Cardiac muscle cell (in vitro differentiated cells and primary cell): ENCODE data around the gene DIP2B. TPM values are rescaled to one million over a fixed set of nuclear protein-coding genes. Genes with fewer than 3 reads are reported as not detected.

Experiments
- DNase-seq, 2 donors: peaks; one replicate each; pipeline versions ENCODE4 v3.0.0 to v3.0.0-alpha.2; 2010 to 2017; ENCODE audit warnings: low read depth in 1 of 2, low spot score in 1 of 2
- H3K27ac ChIP-seq: fragments of 200-600 bp; sonication (generic); 2 replicates; pipeline ENCODE4 v1.5.1; 2016
- H3K27me3 ChIP-seq: fragments of 200-600 bp; sonication (generic); 2 replicates; pipeline ENCODE4 v1.6.0; 2016; ENCODE audit warnings: control low read depth
- H3K36me3 ChIP-seq: fragments of 200-600 bp; sonication (generic); 2 replicates; pipeline ENCODE4 v1.5.1; 2016; ENCODE audit warnings: control low read depth
- H3K4me1 ChIP-seq: fragments of 200-600 bp; sonication (generic); 2 replicates; pipeline ENCODE4 v1.8.1; 2017; ENCODE audit warnings: low read depth, mild to moderate bottlenecking, mixed run types
- H3K4me3 ChIP-seq: fragments of 200-600 bp; sonication (generic); 2 replicates; pipeline ENCODE4 v1.5.1; 2016; ENCODE audit warnings: mild to moderate bottlenecking
- H3K9me3 ChIP-seq: fragments of 200-600 bp; sonication (generic); 2 replicates; pipeline ENCODE4 v1.5.1; 2017; ENCODE audit warnings: low read depth, mild to moderate bottlenecking, control low read depth
- polyA plus RNA-seq: library from polyadenylated mRNA; unstranded; fragments of >200 nt; fragmentation: Nextera tagmentation; extraction: Ambion mirVana; gene quantifications from 2 replicates; pipeline ENCODE4 v1.2.1, GENCODE V29; 2016
- total RNA-seq: library from RNA; depleted of rRNA; stranded (reverse); fragments of >200 nt; gene quantifications from 2 replicates; pipeline ENCODE4 v1.2.3, GENCODE V29; 2016
- TF ChIP-seq, protein P1 (sequence below): IDR thresholded peaks from 2 replicates; pipeline ENCODE4 v1.5.1; 2012; ENCODE audit warnings: low read depth, mild to moderate bottlenecking, low read length

The DIP2B gene
- total and polyA plus RNA-seq, 2 experiments from 2014 or later, result 15.5 to 55.1 TPM

DNA sequence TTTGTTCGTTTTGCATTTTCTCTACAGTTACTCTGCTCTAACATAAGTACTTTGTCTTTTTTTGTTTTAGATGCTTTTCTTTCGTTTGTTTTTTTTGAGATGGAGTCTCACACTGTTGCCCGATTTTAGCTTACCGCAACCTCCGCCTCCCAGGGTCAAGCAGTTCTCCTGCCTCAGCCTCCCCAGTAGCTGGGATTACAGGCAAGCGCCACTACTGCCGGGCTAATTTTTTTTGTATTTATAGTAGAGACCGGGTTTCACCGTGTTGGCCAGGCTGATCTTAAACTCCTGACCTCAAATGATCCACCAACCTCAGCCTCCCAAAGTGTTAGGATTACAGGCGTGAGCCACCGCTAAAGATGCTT lies 2.7 kb downstream of the DIP2B start:
- TF ChIP-seq, protein P1, sequence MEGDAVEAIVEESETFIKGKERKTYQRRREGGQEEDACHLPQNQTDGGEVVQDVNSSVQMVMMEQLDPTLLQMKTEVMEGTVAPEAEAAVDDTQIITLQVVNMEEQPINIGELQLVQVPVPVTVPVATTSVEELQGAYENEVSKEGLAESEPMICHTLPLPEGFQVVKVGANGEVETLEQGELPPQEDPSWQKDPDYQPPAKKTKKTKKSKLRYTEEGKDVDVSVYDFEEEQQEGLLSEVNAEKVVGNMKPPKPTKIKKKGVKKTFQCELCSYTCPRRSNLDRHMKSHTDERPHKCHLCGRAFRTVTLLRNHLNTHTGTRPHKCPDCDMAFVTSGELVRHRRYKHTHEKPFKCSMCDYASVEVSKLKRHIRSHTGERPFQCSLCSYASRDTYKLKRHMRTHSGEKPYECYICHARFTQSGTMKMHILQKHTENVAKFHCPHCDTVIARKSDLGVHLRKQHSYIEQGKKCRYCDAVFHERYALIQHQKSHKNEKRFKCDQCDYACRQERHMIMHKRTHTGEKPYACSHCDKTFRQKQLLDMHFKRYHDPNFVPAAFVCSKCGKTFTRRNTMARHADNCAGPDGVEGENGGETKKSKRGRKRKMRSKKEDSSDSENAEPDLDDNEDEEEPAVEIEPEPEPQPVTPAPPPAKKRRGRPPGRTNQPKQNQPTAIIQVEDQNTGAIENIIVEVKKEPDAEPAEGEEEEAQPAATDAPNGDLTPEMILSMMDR, result no peak
- H3K27ac ChIP-seq, result peak overlapping the region; percentile 25
- no peak overlapping the region for H3K4me3 ChIP-seq
- peaks cover 32% of the 10 kb centered on the region for H3K4me1 ChIP-seq
- H3K9me3 ChIP-seq, result no peaks in the 10 kb centered on the region
- H3K36me3 ChIP-seq, result no peaks in the 10 kb centered on the region
- no peaks in the 10 kb centered on the region for H3K27me3 ChIP-seq
- DNase-seq, result no peak

DNA sequence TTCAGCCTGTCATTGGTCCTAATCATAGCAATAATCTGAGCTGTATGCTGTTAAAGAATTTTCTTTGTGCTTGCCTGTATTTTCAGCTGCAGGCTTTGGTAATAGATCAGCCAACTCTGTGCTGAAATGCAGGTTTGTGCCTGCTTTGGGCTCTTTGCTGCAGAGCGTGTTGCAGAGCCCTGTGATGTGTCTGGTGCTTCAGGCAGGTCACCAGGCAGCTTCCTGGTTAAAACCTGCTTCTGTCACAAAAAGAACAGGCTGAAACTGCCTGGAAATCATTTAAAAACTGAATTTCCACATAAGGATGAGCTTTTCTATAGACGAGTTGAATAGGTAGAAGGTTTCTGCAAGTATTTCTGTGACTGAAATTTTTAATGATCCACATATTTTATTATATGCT lies 3.1 kb downstream of the DIP2B start:
- H3K4me3 ChIP-seq, result no peak overlapping the region
- no peaks in the 10 kb centered on the region for H3K27me3 ChIP-seq
- H3K9me3 ChIP-seq, result no peaks in the 10 kb centered on the region
- TF ChIP-seq, protein P1, result no peak
- no peaks in the 10 kb centered on the region for H3K36me3 ChIP-seq
- DNase-seq, result no peak
- H3K27ac ChIP-seq, result peak overlapping the region; percentile 25
- H3K4me1 ChIP-seq, result peaks cover 32% of the 10 kb centered on the region

DNA sequence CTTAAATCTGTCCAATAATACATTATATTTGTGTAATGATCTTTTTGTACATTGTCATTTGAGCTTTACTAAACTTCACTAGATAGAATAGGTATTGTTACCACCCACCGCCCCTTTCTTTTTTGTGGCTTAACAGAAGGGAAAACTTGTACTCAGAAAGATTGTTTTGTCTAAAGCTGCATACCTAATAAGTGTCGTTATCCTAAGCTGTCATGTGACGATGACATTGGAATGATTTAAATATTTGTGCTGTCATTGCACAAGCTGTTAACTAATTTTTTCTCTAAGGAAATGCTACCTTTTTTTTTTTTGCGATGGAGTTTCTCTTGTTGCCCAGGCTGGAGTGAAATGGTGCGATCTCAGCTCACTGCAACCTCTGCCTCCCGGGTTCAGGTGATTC lies 3.6 kb downstream of the DIP2B start:
- DNase-seq, result no peak
- Histone ChIP-seq H3K36me3 (no peaks in the 10 kb centered on the region), H3K4me1 (peaks cover 32% of the 10 kb centered on the region), H3K4me3 (no peak overlapping the region), H3K27ac (no peak overlapping the region), H3K9me3 (no peaks in the 10 kb centered on the region), H3K27me3 (no peaks in the 10 kb centered on the region)
- TF ChIP-seq, protein P1, result no peak

DNA sequence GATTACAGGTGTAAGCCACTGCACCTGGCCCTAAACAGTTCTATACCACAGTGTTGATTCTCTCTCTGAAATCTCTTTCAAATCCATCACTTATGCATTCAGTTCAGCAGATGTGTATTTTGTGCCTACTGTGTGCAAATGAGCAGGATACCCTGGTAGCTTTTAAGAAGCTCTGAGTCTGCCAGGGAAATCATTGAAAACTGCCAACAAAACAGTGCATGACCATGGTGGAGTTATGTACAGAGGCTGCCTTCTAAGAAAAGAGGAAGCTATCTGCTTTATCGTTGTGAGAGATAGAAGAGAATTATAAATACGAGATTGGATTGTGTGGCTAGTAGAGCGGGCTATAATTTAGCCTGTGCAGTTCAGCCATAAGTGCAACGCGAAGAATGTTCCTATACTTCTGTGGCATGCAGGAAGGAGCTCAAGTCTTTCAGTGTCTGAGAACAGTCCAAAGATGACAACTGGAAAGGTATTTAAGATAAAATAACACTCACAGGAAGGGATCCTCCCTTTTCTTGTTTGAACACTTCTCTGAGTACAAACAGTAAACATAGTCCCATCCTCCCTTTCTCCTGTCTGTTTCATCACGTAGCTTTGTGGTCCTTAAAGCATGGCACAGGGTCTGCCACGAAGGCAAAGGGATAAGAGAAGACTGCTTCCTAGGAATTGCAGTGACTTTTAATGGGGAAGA lies 4.3 kb downstream of the DIP2B start:
- Histone ChIP-seq H3K27ac (peak overlapping the region; percentile 23), H3K27me3 (no peaks in the 10 kb centered on the region), H3K4me3 (no peak overlapping the region), H3K36me3 (no peaks in the 10 kb centered on the region), H3K9me3 (no peaks in the 10 kb centered on the region), H3K4me1 (peaks cover 32% of the 10 kb centered on the region)
- DNase-seq, result no peak
- TF ChIP-seq, protein P1, result no peak

DNA sequence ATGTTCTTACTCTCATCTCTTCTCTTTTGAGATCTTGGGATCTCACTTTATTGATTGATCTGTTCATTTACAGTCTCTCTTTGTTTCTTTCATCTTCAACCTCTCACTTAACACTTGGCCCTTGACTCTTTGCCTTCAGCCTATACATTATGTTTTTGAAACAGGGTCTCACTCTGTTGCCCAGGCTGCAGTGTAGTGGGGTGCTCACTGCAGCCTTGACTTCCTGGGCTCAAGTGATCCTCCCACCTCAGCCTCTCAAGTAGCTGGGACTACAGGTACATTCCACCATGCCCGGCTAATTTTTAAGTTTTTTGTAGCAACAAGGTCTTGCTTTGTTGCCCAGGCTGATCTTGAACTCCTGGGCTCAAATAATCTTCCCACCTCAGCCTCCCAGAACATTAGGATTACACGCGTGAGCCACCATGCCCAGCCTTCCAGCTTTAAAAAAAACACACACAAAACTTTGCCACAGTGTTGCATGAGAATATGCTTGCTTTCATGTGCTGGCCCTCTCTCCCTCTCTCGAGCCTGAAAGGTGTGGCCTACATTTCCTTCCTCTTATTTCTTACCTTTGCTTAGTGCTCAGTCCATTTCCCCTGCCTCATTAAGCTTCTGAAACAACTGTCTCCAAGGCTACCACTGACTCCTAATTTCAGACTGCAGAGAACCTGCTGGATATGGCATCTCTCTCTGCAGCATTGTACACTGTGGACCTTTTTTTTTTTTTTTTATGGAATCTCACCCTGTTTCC lies 9.9 kb downstream of the DIP2B start:
- Histone ChIP-seq H3K9me3 (no peaks in the 10 kb centered on the region), H3K4me1 (peaks cover 25% of the 10 kb centered on the region), H3K4me3 (no peak overlapping the region), H3K27me3 (no peaks in the 10 kb centered on the region), H3K27ac (peak overlapping the region; percentile 75), H3K36me3 (no peaks in the 10 kb centered on the region)
- DNase-seq, result no peak
- TF ChIP-seq, protein P1, result no peak
